Activated T-cell treated with anti-CD3 and anti-CD28 coated beads, Interleukin-2, amount 50 U/mL, for 1 hour (primary cell): ENCODE data around the gene SNRNP35.
"Not testable (repeated sequence)": the region's sequence is repeated elsewhere in the genome, so short reads cannot be mapped to it uniquely, and the experiment has no call there.

Experiments
- DNase-seq: peaks from one replicate; pipeline ENCODE4 v3.0.0-alpha.2; 2020

The SNRNP35 gene

DNA sequence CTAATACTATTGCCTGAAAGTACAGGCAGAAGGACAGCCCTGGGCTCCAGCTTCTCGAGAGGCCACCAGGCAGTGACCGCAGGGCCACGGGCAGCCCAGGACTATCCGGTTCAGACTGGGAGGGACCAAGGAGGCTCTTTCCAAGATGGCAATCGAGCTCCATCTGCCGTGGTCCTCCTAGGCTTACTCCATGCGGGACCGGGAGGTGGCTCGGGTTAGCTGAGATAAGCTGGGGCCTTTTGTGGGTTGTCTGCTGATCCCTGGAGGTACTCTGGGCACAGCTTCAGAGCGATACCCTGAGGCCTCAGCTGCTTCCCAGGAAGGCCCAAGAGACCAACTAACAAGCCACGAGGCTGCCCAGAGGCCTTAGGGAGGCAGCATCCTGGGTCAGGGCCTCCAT, 33.1 kb downstream of the SNRNP35 start:
- DNase-seq = no peak

GRCh38 chr12:123491481-123491880, 33.5 kb downstream of the SNRNP35 start:
- DNase-seq = no peak

DNA sequence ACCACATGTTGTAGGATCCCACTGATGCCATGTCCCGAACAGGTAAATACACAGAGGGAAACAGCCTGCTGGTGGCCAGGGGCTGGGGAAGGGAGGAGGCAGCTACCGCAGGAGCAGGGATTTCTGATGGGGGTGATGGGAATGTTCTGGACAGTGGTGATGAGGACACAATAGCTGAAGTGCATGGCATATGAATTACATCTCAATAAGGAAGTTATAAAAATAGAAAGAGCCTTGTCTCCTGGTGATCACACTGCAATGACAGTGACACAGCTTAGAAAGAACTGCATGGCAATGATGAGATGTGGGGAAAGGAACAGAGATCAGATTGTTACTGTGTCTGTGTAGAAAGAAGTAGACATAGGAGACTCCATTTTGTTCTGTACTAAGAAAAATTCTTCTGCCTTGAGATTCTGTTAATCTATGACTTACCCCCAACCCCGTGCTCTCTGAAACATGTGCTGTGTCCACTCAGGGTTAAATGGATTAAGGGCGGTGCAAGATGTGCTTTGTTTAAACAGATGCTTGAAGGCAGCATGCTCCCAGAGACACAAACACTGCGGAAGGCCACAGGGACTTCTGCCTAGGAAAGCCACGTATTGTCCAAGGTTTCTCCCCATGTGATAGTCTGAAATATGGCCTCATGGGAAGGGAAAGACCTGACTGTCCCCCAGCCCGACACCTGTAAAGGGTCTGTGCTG, 34.5 kb downstream of the SNRNP35 start:
- not testable (repeated sequence) for DNase-seq

- DNase-seq = no peak
Measured at GRCh38 chr12:123494124-123494851, 36.3 kb downstream of the SNRNP35 start.

DNA sequence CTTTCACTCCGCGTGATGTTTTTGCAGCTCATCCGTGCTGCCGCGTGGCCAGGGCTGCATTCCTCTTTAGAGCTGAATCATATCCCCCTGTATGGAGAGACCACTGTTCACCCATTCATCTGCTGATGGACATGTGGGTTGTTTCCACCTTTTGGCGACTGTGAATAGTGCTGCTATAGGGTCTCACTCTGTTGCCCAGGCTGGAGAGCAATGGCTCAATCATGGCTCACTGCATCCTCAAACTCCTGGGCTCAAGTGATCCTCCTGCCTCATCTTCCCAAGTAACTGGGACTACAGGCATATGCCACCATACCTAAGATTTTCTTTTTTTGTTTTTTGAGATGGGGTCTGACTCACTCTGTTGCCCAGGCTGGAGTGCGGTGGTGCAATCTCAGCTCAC, 39.1 kb downstream of the SNRNP35 start:
- no peak for DNase-seq

DNA sequence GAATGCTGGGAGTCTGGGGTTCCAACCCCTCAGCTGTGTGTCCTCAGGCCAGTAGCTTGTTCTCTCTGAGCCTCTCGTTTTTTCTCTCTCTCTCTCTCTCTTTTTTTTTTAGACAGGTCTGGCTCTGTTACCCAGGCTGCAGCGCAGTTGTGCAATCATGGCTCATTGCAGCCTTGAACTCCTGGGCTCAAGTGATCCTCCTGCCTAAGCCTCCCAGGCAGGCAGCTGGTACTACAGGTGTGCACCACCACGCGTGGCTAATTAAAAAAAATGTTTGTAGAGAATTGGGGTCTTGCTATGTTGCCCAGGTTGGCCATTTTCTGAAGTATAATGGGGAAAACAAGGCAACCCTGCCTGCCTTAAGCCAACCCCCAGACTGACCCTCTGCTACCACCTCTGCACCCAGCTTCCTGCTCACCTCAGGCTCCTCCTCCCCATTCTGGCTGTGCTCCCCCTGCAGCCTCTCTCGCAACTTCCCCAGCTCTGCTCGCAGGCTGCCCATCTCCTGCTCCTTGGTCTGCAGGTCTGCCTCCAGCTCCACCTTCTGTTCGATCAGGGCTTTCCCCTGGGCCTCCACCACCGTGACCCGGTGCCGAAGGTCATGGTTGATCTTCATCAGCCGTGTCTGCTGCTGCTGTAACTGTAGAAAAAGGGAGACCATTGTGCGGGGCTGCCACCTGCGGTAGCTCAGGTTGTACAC, 40.3 kb downstream of the SNRNP35 start:
- no peak for DNase-seq

GRCh38 chr12:123499332-123499731, 41.4 kb downstream of the SNRNP35 start:
- no peak for DNase-seq

DNA sequence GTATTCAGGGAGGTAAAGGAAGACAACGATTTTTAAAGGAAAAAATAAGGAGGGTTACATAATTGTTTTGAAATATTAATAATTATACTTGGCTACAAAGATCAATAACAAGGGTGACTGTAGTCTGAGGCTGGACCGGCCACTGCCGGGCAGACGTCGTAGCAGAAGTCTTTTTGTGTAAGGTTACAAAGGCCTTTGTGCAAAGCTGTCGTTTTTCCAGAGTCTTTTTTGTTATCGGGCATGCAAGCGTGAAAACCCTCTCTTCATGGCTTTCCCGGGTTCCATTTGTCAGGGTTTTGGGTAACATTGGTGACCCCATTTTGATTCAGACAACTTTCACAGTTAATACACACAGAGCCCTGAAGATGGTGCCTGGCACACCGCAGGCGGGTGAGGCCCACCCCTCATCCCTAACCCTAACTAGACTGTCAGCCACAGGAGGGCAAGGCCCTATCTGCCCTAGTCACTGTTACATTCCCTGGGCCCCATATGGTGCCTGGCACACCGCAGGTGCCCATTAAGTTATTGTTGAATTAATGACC, 44.3 kb downstream of the SNRNP35 start:
- no peak for DNase-seq

DNA sequence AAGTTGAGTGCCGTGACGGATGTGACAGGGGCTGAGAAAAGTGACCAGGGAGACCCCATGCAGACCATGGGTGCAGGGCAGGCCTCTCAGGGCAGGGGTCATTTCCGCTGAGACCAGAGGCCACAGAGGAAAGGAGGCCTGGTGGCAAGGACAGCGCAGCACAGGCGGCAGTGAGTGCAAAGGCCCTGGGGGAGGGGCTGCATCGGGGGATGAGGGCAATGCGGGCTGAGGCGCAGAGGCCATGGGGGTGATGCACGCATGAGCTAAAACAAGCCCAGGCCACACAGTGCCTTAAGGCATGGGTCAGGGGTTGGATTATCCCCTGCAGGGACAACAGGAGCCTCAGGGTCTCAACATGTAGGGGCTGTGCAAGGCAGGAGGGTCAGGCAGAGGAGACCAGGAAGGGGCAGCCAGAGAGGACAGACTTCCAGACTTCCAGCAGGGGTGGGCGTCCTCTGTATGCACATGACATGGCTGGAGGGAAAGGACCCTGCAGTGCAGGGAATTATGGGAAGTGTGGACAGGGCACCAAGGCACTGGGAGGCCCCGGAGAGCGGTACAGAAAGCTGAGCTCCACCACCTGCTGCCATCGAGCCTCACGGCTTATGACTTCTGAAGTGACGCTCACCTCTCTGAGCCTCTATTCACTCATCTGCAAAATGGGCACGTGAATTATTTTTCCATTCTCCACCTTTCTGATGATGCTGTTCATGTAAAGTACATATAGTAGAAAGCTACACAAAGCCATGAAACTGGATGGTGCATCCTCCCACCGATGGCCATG, 48.3 kb downstream of the SNRNP35 start:
- DNase-seq = no peak

DNA sequence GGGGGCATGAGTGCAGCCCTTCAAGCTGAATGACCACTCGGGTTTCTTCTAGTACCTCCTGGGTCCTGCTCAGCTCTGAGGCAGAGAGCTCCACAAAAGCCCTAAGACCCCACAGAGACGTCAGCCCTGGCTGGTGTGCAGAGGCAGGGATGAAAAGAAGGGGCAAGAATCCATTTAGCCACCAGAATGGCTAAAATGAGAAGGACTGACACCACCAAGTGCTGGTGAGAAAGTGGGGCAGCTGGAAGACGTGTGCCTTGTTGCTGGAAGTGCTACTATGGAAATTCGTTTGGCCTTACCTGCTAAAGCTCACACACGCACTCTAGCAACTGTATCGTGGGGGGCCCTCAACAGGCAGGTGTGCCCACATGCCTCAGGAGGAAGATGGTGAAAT, 48.9 kb downstream of the SNRNP35 start:
- no peak for DNase-seq

DNA sequence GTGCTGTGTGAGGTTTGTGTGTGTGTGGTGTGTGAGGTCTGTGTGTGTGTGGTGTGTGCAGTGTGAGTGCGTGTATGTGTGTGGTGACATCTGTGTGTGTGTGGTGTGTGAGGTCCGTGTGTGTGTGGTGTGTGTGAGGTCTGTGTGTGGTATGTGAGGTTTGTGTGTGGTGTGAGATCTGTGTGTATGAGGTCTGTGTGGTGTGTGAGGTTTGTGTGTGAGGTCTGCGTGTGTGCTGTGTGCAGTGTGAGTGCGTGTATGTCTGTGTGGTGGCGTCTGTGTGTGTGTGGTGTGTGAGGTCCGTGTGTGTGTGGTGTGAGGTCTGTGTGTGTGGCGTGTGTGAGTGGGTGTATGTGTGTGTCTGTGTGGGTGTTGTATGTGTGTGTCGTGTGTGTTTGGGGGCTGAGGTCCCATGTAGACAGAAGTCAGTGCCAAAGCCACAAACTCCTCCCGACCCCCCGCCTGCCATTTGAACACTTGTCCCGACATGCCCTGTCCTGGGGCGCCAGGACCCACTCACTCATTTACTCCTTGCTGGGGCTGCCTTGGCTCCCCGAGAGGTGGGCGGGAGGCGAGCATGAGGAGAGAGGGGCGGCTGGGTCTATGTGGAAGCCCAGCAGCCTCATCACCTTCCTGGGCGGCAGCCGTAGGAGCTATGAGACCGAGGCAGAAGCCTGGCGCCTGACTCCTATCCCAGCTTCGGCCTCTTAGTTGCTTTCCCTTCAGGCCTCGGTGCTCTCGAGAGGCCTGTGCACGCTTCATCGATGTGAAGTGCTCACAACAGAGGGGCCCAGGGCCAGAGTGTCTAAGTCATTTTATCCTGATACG, 55.1 kb downstream of the SNRNP35 start:
- no peak for DNase-seq

DNA sequence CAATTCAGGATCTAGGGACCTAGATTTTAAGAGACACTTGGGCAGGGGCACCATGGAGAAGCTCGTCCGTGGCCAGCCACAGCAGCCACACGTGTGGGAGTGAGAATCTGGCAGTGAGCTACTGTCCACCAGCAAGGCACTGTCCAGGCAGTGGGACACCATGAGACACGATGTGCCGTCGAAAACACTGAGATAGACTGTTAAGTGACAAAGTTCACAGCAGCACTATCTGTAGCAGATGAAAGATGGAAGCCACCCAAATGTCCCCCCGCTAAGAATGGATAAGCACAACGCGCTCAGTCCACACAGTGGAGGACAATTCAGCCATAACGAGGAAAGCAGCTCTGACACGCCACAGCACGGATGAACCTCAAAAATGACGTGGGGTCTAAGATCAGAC, 55.9 kb downstream of the SNRNP35 start:
- no peak for DNase-seq

DNA sequence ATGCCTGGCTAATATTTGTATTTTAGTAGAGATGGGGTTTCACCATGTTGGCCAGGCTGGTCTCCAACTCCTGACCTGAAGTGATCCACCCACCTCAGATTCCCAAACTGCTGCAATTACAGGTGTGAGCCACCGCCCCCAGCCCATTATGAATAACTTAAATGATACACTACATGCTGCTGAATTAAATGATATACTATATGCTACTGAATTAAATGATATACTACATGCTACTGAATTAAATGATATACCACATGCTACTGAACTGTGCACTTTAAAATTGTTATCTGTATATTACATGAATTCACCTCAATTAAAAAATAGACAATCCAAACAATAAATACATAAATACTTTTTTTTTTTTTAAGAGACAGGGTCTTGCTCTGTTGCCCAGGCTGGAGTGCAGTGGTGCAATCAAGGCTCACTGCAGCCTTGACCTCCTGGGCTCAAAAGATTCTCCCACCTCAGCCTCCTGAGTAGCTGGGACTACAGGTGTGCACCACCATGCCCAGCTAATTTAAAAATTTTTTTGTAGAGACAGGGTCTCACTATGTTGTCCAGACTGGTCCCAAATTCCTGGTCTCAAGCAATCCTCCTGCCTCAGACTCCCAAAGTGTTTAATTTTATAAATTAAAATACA, 56.8 kb downstream of the SNRNP35 start:
- not testable (repeated sequence) for DNase-seq

- DNase-seq = no peak
Measured at GRCh38 chr12:123516216-123516780, 58.4 kb downstream of the SNRNP35 start.
